PFSK-1 (cell line): Measurements from ENCODE around the gene ARHGEF7.

Experiments
- FOXP2 ChIP-seq: optimal IDR thresholded peaks from 2 replicates; pipeline ENCODE3; 2011; ENCODE audit warnings: borderline replicate concordance, control low read depth, inconsistent platforms; ENCODE audit not compliant: insufficient read depth; ENCODE audit errors: extremely low read length, extremely low read depth
- POLR2AphosphoS5 ChIP-seq: IDR thresholded peaks from 2 replicates; pipeline ENCODE4 v1.6.1; 2012; ENCODE audit warnings: low read depth, mild to moderate bottlenecking, control low read depth, low read length, moderate library complexity
- REST ChIP-seq, 2 experiments: IDR thresholded peaks; 2 replicates each; pipeline versions ENCODE4 v1.6.1 to v1.8.0; 2011 to 2012; ENCODE audit warnings: low read depth in 2 of 2, low read length in 2 of 2, control low read depth in 1 of 2, inconsistent platforms in 1 of 2, mild to moderate bottlenecking in 1 of 2, moderate library complexity in 1 of 2; ENCODE audit not compliant: insufficient read depth in 1 of 2
- SIN3A ChIP-seq: IDR thresholded peaks from 2 replicates; pipeline ENCODE4 v1.6.1; 2012; ENCODE audit warnings: mild to moderate bottlenecking, low read length, moderate library complexity, borderline replicate concordance; ENCODE audit not compliant: insufficient read depth
- TAF1 ChIP-seq: IDR thresholded peaks from 2 replicates; pipeline ENCODE4 v1.6.1; 2012; ENCODE audit warnings: low read length, control low read depth, borderline replicate concordance; ENCODE audit not compliant: insufficient read depth

- TF ChIP-seq TAF1 (no peak), POLR2AphosphoS5 (no peak), SIN3A (no peak), REST (IDR thresholded peaks at IDR 0.05; ENCODE audit: insufficient read depth in 1 of 2, low read depth in 2 of 2, low read length in 2 of 2) (no peak), FOXP2 (no peak)
Observed at GRCh38 chr13:111186305-111186935, 71.3 kb downstream of the ARHGEF7 start.
